Measurements from ENCODE around the gene MTERF4.
"Not testable (repeated sequence)": the region's sequence is repeated elsewhere in the genome, so short reads cannot be mapped to it uniquely, and the experiment has no call there.

MTERF4 gene

GRCh38 chr2:241110089-241110606, 8.1 kb upstream of the MTERF4 start:
- DNase-seq, result no peak

GRCh38 chr2:241109210-241110088, 7.4 kb upstream of the MTERF4 start:
- no peak for DNase-seq

- no peak for DNase-seq
Measured at GRCh38 chr2:241108271-241109209, 6.5 kb upstream of the MTERF4 start.

- no peak for DNase-seq
Measured at GRCh38 chr2:241107031-241107783, 5.1 kb upstream of the MTERF4 start.

GRCh38 chr2:241105641-241106040, 3.6 kb upstream of the MTERF4 start:
- DNase-seq, result no peak

- not testable (repeated sequence) for DNase-seq
Measured at GRCh38 chr2:241104611-241105010, 2.5 kb upstream of the MTERF4 start.

- DNase-seq, result no peak
Measured at GRCh38 chr2:241103176-241103595, 1.1 kb upstream of the MTERF4 start.

- DNase-seq, result no peak
Measured at GRCh38 chr2:241099246-241099645, 2.8 kb downstream of the MTERF4 start.

GRCh38 chr2:241096979-241097378, 5.1 kb downstream of the MTERF4 start:
- no peak for DNase-seq

GRCh38 chr2:241095594-241096290, 6.3 kb downstream of the MTERF4 start:
- peak; percentile 14 for DNase-seq

- no peak for DNase-seq
Measured at GRCh38 chr2:241094924-241095420, 7.1 kb downstream of the MTERF4 start.

GRCh38 chr2:241094172-241094571, 7.9 kb downstream of the MTERF4 start:
- no peak for DNase-seq

- not testable (repeated sequence) for DNase-seq
Measured at GRCh38 chr2:241093133-241093781, 8.8 kb downstream of the MTERF4 start.

GRCh38 chr2:241092677-241093076, 9.4 kb downstream of the MTERF4 start:
- DNase-seq, result no peak

- DNase-seq, result no peak
Measured at GRCh38 chr2:241091734-241092445, 10.2 kb downstream of the MTERF4 start.

- DNase-seq, result no peak
Measured at GRCh38 chr2:241091201-241091600, 10.9 kb downstream of the MTERF4 start.

- DNase-seq, result no peak
Measured at GRCh38 chr2:241088791-241089732, 13.0 kb downstream of the MTERF4 start.

GRCh38 chr2:241088376-241088775, 13.7 kb downstream of the MTERF4 start:
- no peak for DNase-seq

All from stimulated activated naive CD4-positive, alpha-beta T cell treated with Interleukin-2 at 50 U/mL for 16 hours (primary cell).